Choroid plexus epithelial cell (primary cell): ENCODE data around the gene CLCF1.
A peak's percentile ranks its signal among the peaks of the same experiment; 100 is the strongest.

ENCODE experiments used
- DNase-seq: peaks from one replicate; pipeline ENCODE4 v3.0.0-alpha.2; 2010; ENCODE audit warnings: low read depth
- H3K4me3 ChIP-seq: 2 replicates; pipeline ENCODE4 v1.5.1; 2011; ENCODE audit warnings: low read depth, mild to moderate bottlenecking, control low read depth, low read length, moderate library complexity
- CTCF ChIP-seq: conservative IDR thresholded peaks from 2 replicates; pipeline ENCODE4 v1.5.1; 2011; ENCODE audit warnings: low read depth, mild to moderate bottlenecking, control low read depth, inconsistent platforms, low read length, moderate library complexity

The CLCF1 gene

GRCh38 chr11:67357831-67358670 lies 15.3 kb downstream of the CLCF1 start:
- peak; percentile 70 for DNase-seq
- no peak for TF ChIP-seq CTCF
- H3K4me3 ChIP-seq = no peak overlapping the region

- H3K4me3 ChIP-seq = no peak overlapping the region
- peak; percentile 88 for DNase-seq
- TF ChIP-seq CTCF = peak; percentile 98
These were observed 16.4 kb downstream of the CLCF1 start for GRCh38 chr11:67356864-67357561.

GRCh38 chr11:67356387-67356863 lies 17.0 kb downstream of the CLCF1 start:
- H3K4me3 ChIP-seq = no peak overlapping the region
- DNase-seq = no peak

GRCh38 chr11:67355794-67356386 lies 17.5 kb downstream of the CLCF1 start:
- no peak overlapping the region for H3K4me3 ChIP-seq
- TF ChIP-seq CTCF = no peak
- no peak for DNase-seq

More at GRCh38 chr11:67356387-67356863, 17.0 kb downstream of the CLCF1 start:
- TF ChIP-seq CTCF = no peak

DNA sequence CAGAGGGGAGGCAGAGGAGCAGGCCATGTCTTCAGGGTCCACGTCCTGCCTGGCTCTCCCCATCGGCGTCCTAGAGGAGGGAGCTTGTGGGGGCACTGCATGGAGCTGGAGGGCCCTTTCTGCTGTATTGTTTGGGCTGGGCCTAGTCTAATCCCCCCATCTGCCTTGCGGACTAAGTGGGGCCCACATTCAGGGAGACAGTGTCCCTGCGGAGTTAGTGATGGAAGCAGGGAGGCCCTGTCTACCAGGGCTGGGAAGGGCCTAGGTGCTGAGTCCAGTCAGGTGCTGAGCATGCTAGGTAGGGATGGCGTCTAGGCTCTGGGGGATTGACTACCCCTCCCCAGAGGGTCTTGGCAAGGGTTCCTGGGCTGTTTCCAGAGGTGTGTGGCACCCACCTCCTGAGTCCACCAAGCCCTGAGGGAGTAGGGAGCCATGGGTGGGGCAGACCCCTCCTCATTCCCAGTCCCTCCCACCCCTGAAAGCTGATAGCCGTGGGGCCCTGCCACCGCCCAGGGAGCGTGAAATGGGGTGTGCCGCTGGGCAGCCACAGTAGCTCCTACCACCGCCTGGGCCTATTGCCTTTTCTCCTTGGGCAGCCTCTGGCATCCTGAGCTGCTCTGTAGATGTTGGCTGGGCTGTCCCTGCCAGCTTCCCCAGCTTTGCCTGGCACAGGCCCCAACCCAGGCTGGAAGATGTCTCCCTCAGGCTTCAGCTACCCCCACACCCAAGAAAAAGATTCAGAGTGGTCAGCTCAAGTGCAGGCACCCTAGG lies 18.2 kb downstream of the CLCF1 start:
- no peak for DNase-seq
- H3K4me3 ChIP-seq = no peak overlapping the region
- TF ChIP-seq CTCF = no peak
